GM19438 (cell line): ENCODE measurements around the gene FCGR3B.
A peak's percentile ranks its signal among the peaks of the same experiment; 100 is the strongest.
"Not testable (repeated sequence)": the region's sequence is repeated elsewhere in the genome, so short reads cannot be mapped to it uniquely, and the experiment has no call there.

Experiments
- ATAC-seq: cut with Tn5 transposase; IDR thresholded peaks from one replicate; pipeline ENCODE4 v1.9.1; 2021; ENCODE audit warnings: low read depth; ENCODE audit not compliant: unreplicated experiment

Gene FCGR3B

DNA sequence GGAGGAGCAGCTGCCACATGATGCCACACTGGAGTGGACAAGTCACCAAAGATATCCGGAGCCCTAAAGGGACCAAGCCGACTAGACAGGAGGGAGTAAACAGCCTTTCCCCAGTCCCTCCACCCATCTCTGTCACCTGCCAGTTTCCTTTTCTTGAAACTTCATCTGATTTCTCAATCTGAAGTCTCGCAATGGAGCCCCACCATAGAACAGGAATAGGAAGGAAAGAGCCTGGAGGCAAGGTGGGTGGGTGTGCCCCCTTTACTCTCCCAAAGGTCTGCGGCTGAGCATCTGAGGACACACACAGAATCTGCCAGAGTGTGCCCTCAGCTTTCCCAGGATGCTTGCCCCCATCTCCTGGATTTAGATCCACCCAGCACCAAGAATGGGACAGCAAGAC, at the start of gene FCGR3B:
FCGR3B (minus strand) TSS at position 101 of the 400 bp plus-strand sequence; CDS start at position 19, 82 bp downstream.
- no peak for ATAC-seq

DNA sequence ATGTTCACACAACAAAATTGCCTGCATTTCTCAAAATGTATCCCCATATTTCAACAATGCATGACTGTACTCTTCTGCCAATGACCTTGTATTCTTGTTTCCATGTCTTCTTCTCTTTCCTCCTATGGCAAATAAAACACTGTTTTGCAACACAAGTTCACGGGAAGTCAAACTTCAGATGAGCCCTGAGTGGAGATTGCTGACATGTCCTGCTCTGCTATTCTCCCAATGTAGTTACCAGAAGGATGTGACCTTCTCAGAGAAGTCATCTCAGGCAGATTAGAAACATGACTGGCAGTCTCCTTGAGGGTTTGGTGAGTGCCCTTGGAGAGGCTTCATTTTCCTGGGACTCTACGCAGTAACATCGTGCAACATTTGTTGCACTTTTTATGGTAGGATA, 47.5 kb upstream of the FCGR3B start:
- ATAC-seq: no peak

- no peak for ATAC-seq
These were observed 46.1 kb upstream of the FCGR3B start for GRCh38 chr1:161676958-161677689.

- no peak for ATAC-seq
These were observed 45.5 kb upstream of the FCGR3B start for GRCh38 chr1:161676441-161676840.

DNA sequence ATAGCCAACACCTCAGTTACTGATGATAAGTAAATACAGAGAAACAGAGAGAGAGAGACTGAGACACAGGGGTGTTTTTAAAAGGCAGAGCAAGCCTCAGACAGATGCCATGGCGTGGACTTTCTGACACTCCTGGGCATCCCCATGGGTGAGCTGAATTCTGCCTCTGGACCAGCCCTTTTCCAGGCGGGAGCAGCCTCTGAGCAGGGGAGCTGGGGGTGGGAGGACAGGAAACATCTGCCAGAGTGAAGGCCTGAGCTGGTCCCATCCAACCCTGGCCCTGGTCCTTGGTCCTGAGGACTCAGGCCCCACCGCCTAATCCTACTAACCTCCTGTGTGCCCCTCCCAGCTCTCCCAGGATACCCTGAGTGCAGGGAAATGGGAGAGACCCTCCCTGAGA, 43.9 kb upstream of the FCGR3B start:
- not testable (repeated sequence) for ATAC-seq

DNA sequence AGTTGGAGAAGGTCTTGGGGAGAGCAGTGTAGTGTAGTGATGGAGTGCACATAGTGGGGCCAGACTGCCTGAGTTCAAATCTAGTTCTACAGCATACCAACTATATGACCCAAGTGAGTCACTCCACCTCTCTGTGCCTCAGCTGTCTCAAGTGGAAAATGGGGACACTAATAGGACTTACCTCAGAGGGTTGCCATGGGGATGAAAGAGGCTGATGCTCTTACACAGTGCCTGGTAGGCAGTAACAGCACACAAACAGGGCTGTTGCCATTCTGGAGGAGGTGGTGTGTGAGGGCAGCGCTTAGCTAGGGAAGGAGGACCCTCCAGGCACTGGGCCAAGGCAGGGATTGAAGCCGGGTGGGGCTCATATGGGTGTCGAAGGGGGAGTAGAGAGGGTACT, 43.5 kb upstream of the FCGR3B start:
- not testable (repeated sequence) for ATAC-seq

- ATAC-seq: not testable (repeated sequence)
These were observed 42.5 kb upstream of the FCGR3B start for GRCh38 chr1:161673437-161673836.

- ATAC-seq: not testable (repeated sequence)
These were observed 40.4 kb upstream of the FCGR3B start for GRCh38 chr1:161671045-161672020.

DNA sequence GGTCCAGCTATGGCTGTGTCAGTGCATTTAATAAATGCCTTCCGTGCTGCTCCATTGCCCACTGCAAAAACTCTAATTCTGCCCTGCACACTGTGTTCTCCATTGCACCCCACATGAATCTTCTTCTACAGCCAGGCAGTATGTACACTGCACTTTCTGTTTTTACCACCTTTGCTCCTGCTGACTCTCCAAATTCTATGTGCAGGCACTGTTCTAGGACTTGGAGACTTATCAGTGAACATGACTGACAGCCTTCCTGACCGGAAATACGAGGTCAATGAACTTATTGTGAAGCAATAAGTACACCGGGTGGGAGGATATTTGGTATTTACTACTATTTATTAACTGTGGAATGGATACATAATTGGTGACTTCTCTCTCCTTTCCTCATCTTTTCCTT, 33.7 kb upstream of the FCGR3B start:
- ATAC-seq: not testable (repeated sequence)

DNA sequence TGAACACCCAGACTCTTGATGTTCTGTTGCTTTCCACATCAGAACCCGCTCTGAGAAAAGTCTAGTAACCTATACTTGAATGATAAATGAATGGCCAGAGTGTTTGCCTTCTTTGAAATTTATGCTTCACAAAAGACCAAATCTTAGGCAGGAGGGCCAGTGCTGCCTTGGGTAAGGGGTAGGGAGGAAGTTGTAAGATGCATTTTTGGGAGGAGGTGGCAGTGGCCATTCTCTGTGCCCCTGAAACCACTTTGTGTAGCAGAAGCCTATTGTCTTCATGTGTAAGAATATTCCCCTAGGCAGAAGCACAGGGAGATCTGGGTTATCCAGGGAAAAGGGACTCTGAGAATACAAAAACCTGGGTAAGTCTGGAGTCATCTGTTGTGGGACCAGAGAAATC, 32.6 kb upstream of the FCGR3B start:
- ATAC-seq: peak; percentile 14

GRCh38 chr1:161662684-161663339, 31.8 kb upstream of the FCGR3B start, which contains the start of gene FCGR2B:
Gene FCGR2B (plus strand): TSS chr1:161663143. CDS start chr1:161663242, 99 bp downstream.
- peak; percentile 71 for ATAC-seq

GRCh38 chr1:161661660-161662311, 30.8 kb upstream of the FCGR3B start:
- not testable (repeated sequence) for ATAC-seq

GRCh38 chr1:161658524-161658923, 27.5 kb upstream of the FCGR3B start:
- ATAC-seq: not testable (repeated sequence)

DNA sequence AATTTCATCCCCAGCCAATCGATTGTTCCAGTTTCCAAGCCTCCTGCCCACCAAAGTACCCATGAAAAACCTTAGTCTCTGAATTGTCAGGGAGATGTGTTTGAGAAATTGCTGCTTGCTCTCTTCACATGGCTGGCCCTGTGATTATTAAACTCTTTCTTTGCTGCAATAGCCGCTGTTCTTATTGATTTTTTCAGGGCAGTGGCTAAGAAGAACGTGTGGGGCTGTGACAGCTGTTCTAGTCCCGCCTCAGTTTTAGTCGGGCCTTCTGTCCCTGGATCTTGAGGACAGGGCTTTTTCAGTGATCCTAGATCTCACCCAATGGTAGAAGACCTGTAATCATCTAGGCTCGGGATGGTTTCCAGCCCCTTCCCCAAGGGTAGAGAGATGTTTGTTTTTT, 23.0 kb upstream of the FCGR3B start:
- not testable (repeated sequence) for ATAC-seq

DNA sequence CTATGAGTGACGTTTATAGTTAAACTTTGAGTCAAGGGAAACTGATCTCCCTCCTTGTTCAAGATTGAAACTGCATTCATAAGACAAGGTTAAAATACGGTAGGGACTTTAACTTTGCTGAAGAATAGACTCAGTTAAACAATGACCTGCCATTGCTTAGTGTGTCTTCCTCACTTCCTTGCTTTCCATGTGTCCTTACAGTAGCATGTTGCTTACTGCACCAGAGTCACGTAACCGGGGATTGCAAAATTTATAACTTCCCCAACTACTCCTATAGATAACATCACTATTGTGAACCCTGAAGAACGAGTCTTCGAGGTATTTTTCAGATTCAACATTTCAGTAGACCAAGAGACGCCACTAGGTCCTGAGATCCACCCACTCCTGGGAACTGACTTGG, 22.6 kb upstream of the FCGR3B start:
- ATAC-seq: not testable (repeated sequence)

DNA sequence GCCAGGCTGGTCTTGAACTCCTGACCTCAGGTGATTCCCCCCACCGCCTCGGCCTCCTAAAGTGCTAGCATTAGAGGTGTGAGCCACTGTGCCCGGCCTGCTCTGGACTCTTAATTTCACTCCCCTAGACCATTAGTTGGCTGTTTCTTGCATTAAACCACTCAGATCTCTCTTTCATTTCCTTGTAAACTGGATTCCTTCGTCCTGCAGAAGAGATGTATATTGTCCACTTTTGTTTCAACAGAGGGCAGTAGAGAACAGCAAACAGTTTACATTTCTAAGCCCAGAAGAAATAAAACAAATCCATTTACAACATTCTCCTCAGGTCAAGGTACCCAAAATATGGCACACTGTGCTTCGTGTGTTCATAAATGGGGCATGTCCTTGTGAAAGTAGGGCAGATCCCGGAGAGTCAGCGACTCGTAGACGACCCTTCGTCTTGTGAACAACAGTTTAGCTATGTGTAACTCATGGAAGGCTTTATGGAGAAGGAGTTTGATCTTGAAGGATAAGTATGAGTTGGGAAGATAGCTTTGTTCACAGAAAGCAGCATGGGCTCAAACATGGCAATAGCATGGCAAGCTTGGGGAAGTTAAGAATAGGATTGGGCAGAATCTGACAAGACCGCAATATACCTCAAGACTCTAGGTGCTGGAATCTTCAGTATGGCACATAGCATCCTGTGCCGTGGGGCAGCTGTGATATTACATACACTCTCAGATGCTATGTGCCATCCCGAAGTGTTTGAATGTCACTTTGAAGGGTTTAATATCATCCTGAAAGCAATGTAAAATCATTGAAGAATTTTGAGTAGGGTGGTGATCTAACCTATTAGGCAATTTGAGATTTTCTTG, 16.8 kb upstream of the FCGR3B start:
- ATAC-seq: not testable (repeated sequence)

- not testable (repeated sequence) for ATAC-seq
These were observed 13.9 kb upstream of the FCGR3B start for GRCh38 chr1:161644855-161645254.

GRCh38 chr1:161643481-161644208, 12.7 kb upstream of the FCGR3B start:
- ATAC-seq: not testable (repeated sequence)

DNA sequence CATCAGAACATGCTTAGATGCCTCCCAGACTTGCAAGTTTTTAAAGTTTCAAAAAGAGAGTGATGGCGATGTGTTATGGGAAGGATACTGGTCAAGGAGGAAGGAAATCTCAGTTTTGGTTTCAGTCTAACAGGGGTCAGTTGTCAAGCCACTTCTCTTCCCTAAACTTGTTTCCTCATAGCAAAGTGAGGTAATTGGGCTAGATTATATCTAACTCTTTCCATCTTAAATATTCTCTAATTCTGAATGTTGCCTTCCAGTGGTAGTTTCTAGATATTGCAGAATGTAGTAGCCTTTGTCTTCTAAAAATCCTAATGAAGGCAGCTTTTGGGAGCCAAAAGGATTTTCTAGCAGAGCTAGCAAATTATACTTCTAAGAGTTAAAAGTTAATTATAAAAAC, 11.7 kb upstream of the FCGR3B start:
- ATAC-seq: not testable (repeated sequence)
